ENCODE measurements around the gene BTBD17.

GRCh38 chr17:74339537-74340195 lies 22.0 kb downstream of the BTBD17 start:
- TF ChIP-seq, protein P1, sequence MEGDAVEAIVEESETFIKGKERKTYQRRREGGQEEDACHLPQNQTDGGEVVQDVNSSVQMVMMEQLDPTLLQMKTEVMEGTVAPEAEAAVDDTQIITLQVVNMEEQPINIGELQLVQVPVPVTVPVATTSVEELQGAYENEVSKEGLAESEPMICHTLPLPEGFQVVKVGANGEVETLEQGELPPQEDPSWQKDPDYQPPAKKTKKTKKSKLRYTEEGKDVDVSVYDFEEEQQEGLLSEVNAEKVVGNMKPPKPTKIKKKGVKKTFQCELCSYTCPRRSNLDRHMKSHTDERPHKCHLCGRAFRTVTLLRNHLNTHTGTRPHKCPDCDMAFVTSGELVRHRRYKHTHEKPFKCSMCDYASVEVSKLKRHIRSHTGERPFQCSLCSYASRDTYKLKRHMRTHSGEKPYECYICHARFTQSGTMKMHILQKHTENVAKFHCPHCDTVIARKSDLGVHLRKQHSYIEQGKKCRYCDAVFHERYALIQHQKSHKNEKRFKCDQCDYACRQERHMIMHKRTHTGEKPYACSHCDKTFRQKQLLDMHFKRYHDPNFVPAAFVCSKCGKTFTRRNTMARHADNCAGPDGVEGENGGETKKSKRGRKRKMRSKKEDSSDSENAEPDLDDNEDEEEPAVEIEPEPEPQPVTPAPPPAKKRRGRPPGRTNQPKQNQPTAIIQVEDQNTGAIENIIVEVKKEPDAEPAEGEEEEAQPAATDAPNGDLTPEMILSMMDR (IDR thresholded peaks at IDR 0.05; ENCODE audit: poor library complexity), result no peak
- TF ChIP-seq EZH2 (IDR thresholded peaks at IDR 0.05; ENCODE audit: borderline replicate concordance), result no peak
